HCT116 (cell line): ENCODE results near the gene PPP1R16B. TPM values are rescaled to one million over a fixed set of nuclear protein-coding genes. Genes with fewer than 3 reads are reported as not detected.

Experiments
- ATAC-seq: fragments of 200-7000 bp; cut with Tn5 transposase; 2 replicates; pipeline ENCODE4 v1.9.1; 2020; ENCODE audit warnings: mild to moderate bottlenecking, moderate library complexity
- BruUV-seq: library from RNA; stranded (reverse); fragments of 400-500 nt; replicated peaks from 2 replicates; lab custom pipeline; 2021; lab: Mats Ljungman, UMichigan
- CTCF ChIA-PET: fragments of 300-600 bp; sonication (Branson Sonifier 250); formaldehyde crosslinking; loops from one replicate; lab custom pipeline; 2021; ENCODE audit warnings: antibody characterized with exemption; lab: Charles Lee
- POLR2A ChIA-PET: fragments of 300-600, 350-600 bp; sonication (Branson Sonifier 250); formaldehyde crosslinking; loops from one replicate; lab custom pipeline; 2021; ENCODE audit warnings: antibody characterized with exemption; lab: Charles Lee
- RAD21 ChIA-PET, 2 experiments: fragments of 300-600 bp; sonication (Branson Sonifier 250); formaldehyde crosslinking; loops; one replicate each; lab custom pipeline; 2023; ENCODE audit warnings: low total read pairs in 2 of 2; ENCODE audit not compliant: uncharacterized antibody in 2 of 2, unreplicated experiment in 2 of 2, low non-redundant PET in 1 of 2; lab: Charles Lee
- DNase-seq: peaks from one replicate; pipeline ENCODE4 v3.0.0-alpha.2; 2010; ENCODE audit warnings: low read depth, low spot score
- H2AFZ ChIP-seq: fragments of 200-600 bp; shearing (Covaris generic), sonication (generic); 2 replicates; pipeline ENCODE4 v1.6.1; 2017; ENCODE audit warnings: low read depth, mixed run types, mixed read lengths, antibody characterized with exemption, low read length; ENCODE audit not compliant: poor library complexity, severe bottlenecking
- H3K27ac ChIP-seq: 2 replicates; pipeline ENCODE4 v1.5.1; 2012; ENCODE audit warnings: low read depth, low read length
- H3K27me3 ChIP-seq: fragments of 200-600 bp; sonication (generic); 2 replicates; pipeline ENCODE4 v1.6.1; 2016; ENCODE audit warnings: mixed run types, low read length, mixed read lengths; ENCODE audit not compliant: insufficient read depth
- H3K36me3 ChIP-seq, 2 experiments: fragments of 200-500 bp in 1 of 2; fragments of 200-600 bp in 1 of 2; sonication (Bioruptor generic) in 1 of 2; sonication (generic) in 1 of 2; 2 replicates each; pipeline versions ENCODE4 v1.5.1 to v1.6.1; 2014 to 2016; ENCODE audit warnings: low read length in 2 of 2, inconsistent platforms in 1 of 2, mixed read lengths in 1 of 2, mixed run types in 1 of 2; ENCODE audit not compliant: insufficient read depth in 2 of 2, control insufficient read depth in 1 of 2
- H3K4me1 ChIP-seq, 2 experiments: fragments of 200-600 bp in 1 of 2; sonication (generic) in 1 of 2; 2 replicates each; pipeline versions ENCODE4 v1.5.1 to v1.6.1; 2012 to 2017; ENCODE audit warnings: low read length in 2 of 2, inconsistent platforms in 1 of 2, mild to moderate bottlenecking in 1 of 2, mixed read lengths in 1 of 2, mixed run types in 1 of 2, moderate library complexity in 1 of 2; ENCODE audit not compliant: insufficient read depth in 2 of 2, control insufficient read depth in 1 of 2
- H3K4me2 ChIP-seq: fragments of 200-600 bp; sonication (generic); 2 replicates; pipeline ENCODE4 v1.6.1; 2017; ENCODE audit warnings: mixed run types, low read length, mixed read lengths
- H3K4me3 ChIP-seq, 2 experiments: fragments of 200-600 bp in 1 of 2; sonication (generic) in 1 of 2; replicated peaks in 1 of 2; 2 replicates each; pipeline ENCODE4 v1.5.1; 2011 to 2016; ENCODE audit warnings: low read length in 2 of 2, control low read depth in 1 of 2, low read depth in 1 of 2, mild to moderate bottlenecking in 1 of 2, mixed read lengths in 1 of 2, mixed run types in 1 of 2
- H3K79me2 ChIP-seq: fragments of 200-600 bp; sonication (generic); 2 replicates; pipeline ENCODE4 v1.6.1; 2017; ENCODE audit warnings: mild to moderate bottlenecking, mixed run types, low read length, moderate library complexity, mixed read lengths; ENCODE audit not compliant: insufficient read depth
- H3K9ac ChIP-seq: fragments of 200-600 bp; sonication (generic); 2 replicates; pipeline ENCODE4 v1.6.1; 2016; ENCODE audit warnings: low read length, mixed read lengths
- H3K9me2 ChIP-seq: fragments of 200-600 bp; sonication (generic), shearing (Covaris generic); 2 replicates; pipeline ENCODE4 v1.6.1; 2017; ENCODE audit warnings: mixed run types, mild to moderate bottlenecking, moderate library complexity; ENCODE audit not compliant: insufficient read depth
- H3K9me3 ChIP-seq, 2 experiments: fragments of 200-500 bp in 1 of 2; fragments of 200-600 bp in 1 of 2; sonication (Bioruptor generic) in 1 of 2; sonication (generic) in 1 of 2; 2 replicates each; pipeline ENCODE4 v1.6.1; 2014 to 2017; ENCODE audit warnings: low read length in 2 of 2, mixed read lengths in 2 of 2, inconsistent platforms in 1 of 2, low read depth in 1 of 2, mild to moderate bottlenecking in 1 of 2, mixed run types in 1 of 2, moderate library complexity in 1 of 2; ENCODE audit not compliant: control insufficient read depth in 1 of 2, insufficient read depth in 1 of 2
- H4K20me1 ChIP-seq: fragments of 200-600 bp; sonication (generic), shearing (Covaris generic); 2 replicates; pipeline ENCODE4 v1.6.1; 2017; ENCODE audit warnings: mixed run types, mild to moderate bottlenecking, moderate library complexity; ENCODE audit not compliant: insufficient read depth
- ATF3 ChIP-seq: IDR thresholded peaks from 2 replicates; pipeline ENCODE4 v1.6.1; 2012
- CEBPB ChIP-seq: IDR thresholded peaks from 2 replicates; pipeline ENCODE4 v1.6.1; 2012; ENCODE audit warnings: low read depth
- ELF1 ChIP-seq: IDR thresholded peaks from 2 replicates; pipeline ENCODE4 v1.6.1; 2012; ENCODE audit warnings: low read depth, borderline replicate concordance
- FOSL1 ChIP-seq: IDR thresholded peaks from 2 replicates; pipeline ENCODE4 v1.6.1; 2012; ENCODE audit warnings: low read depth
- POLR2A ChIP-seq: IDR thresholded peaks from 2 replicates; pipeline ENCODE4 v1.7.0; 2011; ENCODE audit warnings: borderline replicate concordance; ENCODE audit not compliant: insufficient read depth, insufficient read length; ENCODE audit errors: extremely low read depth
- POLR2AphosphoS5 ChIP-seq: IDR thresholded peaks from 2 replicates; pipeline ENCODE4 v1.6.1; 2011; ENCODE audit warnings: mild to moderate bottlenecking, low read depth, low read length, moderate library complexity
- RAD21 ChIP-seq: IDR thresholded peaks from 2 replicates; pipeline ENCODE4 v1.6.1; 2012; ENCODE audit warnings: low read depth, mild to moderate bottlenecking
- SP1 ChIP-seq: IDR thresholded peaks from 2 replicates; pipeline ENCODE4 v1.6.1; 2012; ENCODE audit warnings: low read depth
- TCF7L2 ChIP-seq: IDR thresholded peaks from 2 replicates; pipeline ENCODE4 v1.7.0; 2011; ENCODE audit warnings: borderline replicate concordance, inconsistent platforms; ENCODE audit not compliant: insufficient read depth, insufficient read length; ENCODE audit errors: extremely low read depth
- YY1 ChIP-seq: IDR thresholded peaks from 2 replicates; pipeline ENCODE4 v1.6.1; 2011; ENCODE audit warnings: low read length, low read depth, moderate library complexity, mild to moderate bottlenecking; ENCODE audit not compliant: insufficient replicate concordance; ENCODE audit errors: extremely low read depth
- ZNF274 ChIP-seq: fragments of 200-500 bp; sonication (Bioruptor generic); IDR thresholded peaks from 2 replicates; pipeline ENCODE4 v1.6.1; 2014; ENCODE audit warnings: mild to moderate bottlenecking, low read depth, low read length, inconsistent platforms
- intact Hi-C: fragments of 100-400 bp; cut with micrococcal nuclease; formaldehyde crosslinking; loops from 2 replicates; pipeline ENCODE4 v1.10.0; 2022
- total RNA-seq: library from RNA; stranded (reverse); gene quantifications from one replicate; pipeline ENCODE4 v1.2.1, GENCODE V29; 2021; ENCODE audit not compliant: unreplicated experiment
- TF ChIP-seq, protein P1 (sequence below): IDR thresholded peaks from 2 replicates; pipeline ENCODE4 v1.6.1; 2011; ENCODE audit warnings: mild to moderate bottlenecking, low read length, moderate library complexity; ENCODE audit not compliant: insufficient replicate concordance; ENCODE audit errors: extremely low read depth

Gene PPP1R16B
- total RNA-seq, 1 experiment from 2014 or later, result 0.52 TPM

DNA sequence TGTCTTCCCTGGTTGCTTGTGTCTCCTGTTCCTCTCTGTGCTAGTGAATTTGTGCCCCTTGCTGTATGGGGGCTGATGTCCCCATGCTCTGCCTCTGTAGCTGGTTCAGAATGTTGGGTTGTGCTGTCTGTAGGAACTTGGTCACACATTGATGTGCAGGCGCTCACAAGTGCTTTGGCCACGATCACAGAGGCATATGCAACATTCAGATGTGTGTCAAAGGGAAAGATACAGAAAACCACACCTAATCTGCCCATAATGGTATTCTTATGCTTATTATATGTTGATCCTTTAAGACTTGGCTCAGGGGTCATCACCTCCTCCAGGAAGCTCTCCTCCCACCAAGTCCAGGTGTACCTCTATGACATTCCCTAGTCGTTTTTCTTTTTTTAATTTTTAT, 139.5 kb downstream of the PPP1R16B start (continued):
- no peak for TF ChIP-seq RAD21
- TF ChIP-seq SP1, result no peak
- TF ChIP-seq POLR2AphosphoS5, result no peak
- TF ChIP-seq FOSL1, result no peak

- ATAC-seq (no peak), DNase-seq (no peak)
- H3K27me3 ChIP-seq, result no peaks in the 10 kb centered on the region
- H3K4me3 ChIP-seq, result no peak overlapping the region
- no peak overlapping the region for H3K4me2 ChIP-seq
- H3K36me3 ChIP-seq, result peaks cover 54 to 55% of the 10 kb centered on the region in 2 experiments
- H3K27ac ChIP-seq, result no peak overlapping the region
- H3K4me1 ChIP-seq, result no peaks in the 10 kb centered on the region
- ChIA-PET POLR2A (no interaction called here), CTCF (no interaction called here), RAD21 (no interaction called here)
- no TSS peak for BruUV-seq
- H3K79me2 ChIP-seq, result peaks cover 80% of the 10 kb centered on the region
- intact Hi-C loops, result no loop called here
- H3K9me3 ChIP-seq, result no peaks in the 10 kb centered on the region
- TF ChIP-seq, protein P1, sequence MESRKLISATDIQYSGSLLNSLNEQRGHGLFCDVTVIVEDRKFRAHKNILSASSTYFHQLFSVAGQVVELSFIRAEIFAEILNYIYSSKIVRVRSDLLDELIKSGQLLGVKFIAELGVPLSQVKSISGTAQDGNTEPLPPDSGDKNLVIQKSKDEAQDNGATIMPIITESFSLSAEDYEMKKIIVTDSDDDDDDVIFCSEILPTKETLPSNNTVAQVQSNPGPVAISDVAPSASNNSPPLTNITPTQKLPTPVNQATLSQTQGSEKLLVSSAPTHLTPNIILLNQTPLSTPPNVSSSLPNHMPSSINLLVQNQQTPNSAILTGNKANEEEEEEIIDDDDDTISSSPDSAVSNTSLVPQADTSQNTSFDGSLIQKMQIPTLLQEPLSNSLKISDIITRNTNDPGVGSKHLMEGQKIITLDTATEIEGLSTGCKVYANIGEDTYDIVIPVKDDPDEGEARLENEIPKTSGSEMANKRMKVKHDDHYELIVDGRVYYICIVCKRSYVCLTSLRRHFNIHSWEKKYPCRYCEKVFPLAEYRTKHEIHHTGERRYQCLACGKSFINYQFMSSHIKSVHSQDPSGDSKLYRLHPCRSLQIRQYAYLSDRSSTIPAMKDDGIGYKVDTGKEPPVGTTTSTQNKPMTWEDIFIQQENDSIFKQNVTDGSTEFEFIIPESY, result no peak
- TF ChIP-seq ZNF274 (no peak), CEBPB (no peak), ELF1 (no peak), YY1 (no peak), POLR2A (no peak), TCF7L2 (no peak), ATF3 (no peak)
- H3K9me2 ChIP-seq, result no peaks in the 10 kb centered on the region
- H3K9ac ChIP-seq, result no peak overlapping the region
- H2AFZ ChIP-seq, result no peak overlapping the region
- no peaks in the 10 kb centered on the region for H4K20me1 ChIP-seq
Measured at GRCh38 chr20:38946836-38947235, 141.3 kb downstream of the PPP1R16B start.
